Measurements from ENCODE around the gene CFAP53. TPM values are rescaled to one million over a fixed set of nuclear protein-coding genes. Genes with fewer than 3 reads are reported as not detected.

Gene CFAP53
- total RNA-seq, 2 donors from 2014 or later = 0.35 TPM; not detected in 1

- TF ChIP-seq CTCF (IDR thresholded peaks at IDR 0.05) = no peak
- Histone ChIP-seq H3K4me1 (ENCODE audit: control insufficient read depth in 1 of 2, low read depth in 2 of 2) (peaks cover 6 to 18% of the 10 kb centered on the region in 2 donors), H3K27me3 (replicated peaks; ENCODE audit: insufficient read depth) (no peaks in the 10 kb centered on the region), H3K9me3 (no peaks in the 10 kb centered on the region), H3K36me3 (no peaks in the 10 kb centered on the region), H3K27ac (no peak overlapping the region), H3K4me3 (no peak overlapping the region)
- ATAC-seq (ENCODE audit: insufficient number of reproducible peaks, low FRiP score, low read depth) (no peak), DNase-seq (ENCODE audit: low spot score) (no peak)
These were observed 75.4 kb downstream of the CFAP53 start for GRCh38 chr18:50190926-50191325.

GRCh38 chr18:50190236-50190635, 76.1 kb downstream of the CFAP53 start:
- H3K4me3 ChIP-seq = no peak overlapping the region
- TF ChIP-seq CTCF (IDR thresholded peaks at IDR 0.05) = no peak
- no peak for ATAC-seq (ENCODE audit: insufficient number of reproducible peaks, low FRiP score, low read depth)
- H3K9me3 ChIP-seq = no peaks in the 10 kb centered on the region
- no peaks in the 10 kb centered on the region for H3K27me3 ChIP-seq (replicated peaks; ENCODE audit: insufficient read depth)
- no peaks in the 10 kb centered on the region for H3K36me3 ChIP-seq
- DNase-seq (ENCODE audit: low spot score) = no peak
- no peak overlapping the region for H3K27ac ChIP-seq
- peaks cover 6 to 18% of the 10 kb centered on the region in 2 donors for H3K4me1 ChIP-seq (ENCODE audit: control insufficient read depth in 1 of 2, low read depth in 2 of 2)

GRCh38 chr18:50189160-50189559, 77.1 kb downstream of the CFAP53 start:
- no peaks in the 10 kb centered on the region for H3K27me3 ChIP-seq (replicated peaks; ENCODE audit: insufficient read depth)

GRCh38 chr18:50188652-50189051, 77.6 kb downstream of the CFAP53 start:
- no peak for ATAC-seq (ENCODE audit: insufficient number of reproducible peaks, low FRiP score, low read depth)
- Histone ChIP-seq H3K9me3 (no peaks in the 10 kb centered on the region), H3K27me3 (replicated peaks; ENCODE audit: insufficient read depth) (no peaks in the 10 kb centered on the region), H3K4me3 (no peak overlapping the region), H3K36me3 (no peaks in the 10 kb centered on the region), H3K4me1 (ENCODE audit: control insufficient read depth in 1 of 2, low read depth in 2 of 2) (peaks cover 6 to 12% of the 10 kb centered on the region in 2 donors), H3K27ac (no peak overlapping the region)
- DNase-seq (ENCODE audit: low spot score) = no peak
- TF ChIP-seq CTCF (IDR thresholded peaks at IDR 0.05) = no peak

More at GRCh38 chr18:50189160-50189559, 77.1 kb downstream of the CFAP53 start:
- no peak for ATAC-seq (ENCODE audit: insufficient number of reproducible peaks, low FRiP score, low read depth)
- Histone ChIP-seq H3K9me3 (no peaks in the 10 kb centered on the region), H3K27ac (no peak overlapping the region), H3K4me3 (no peak overlapping the region), H3K36me3 (no peaks in the 10 kb centered on the region), H3K4me1 (ENCODE audit: control insufficient read depth in 1 of 2, low read depth in 2 of 2) (peaks cover 6 to 17% of the 10 kb centered on the region in 2 donors)
- TF ChIP-seq CTCF (IDR thresholded peaks at IDR 0.05) = no peak
- no peak for DNase-seq (ENCODE audit: low spot score)

GRCh38 chr18:50187659-50188058, 78.6 kb downstream of the CFAP53 start:
- Histone ChIP-seq H3K4me1 (ENCODE audit: control insufficient read depth in 1 of 2, low read depth in 2 of 2) (peaks cover 0 to 2% of the 10 kb centered on the region in 2 donors), H3K4me3 (no peak overlapping the region), H3K27me3 (replicated peaks; ENCODE audit: insufficient read depth) (no peaks in the 10 kb centered on the region), H3K9me3 (no peaks in the 10 kb centered on the region), H3K27ac (no peak overlapping the region), H3K36me3 (no peaks in the 10 kb centered on the region)
- ATAC-seq (ENCODE audit: insufficient number of reproducible peaks, low FRiP score, low read depth) (no peak), DNase-seq (ENCODE audit: low spot score) (no peak)
- TF ChIP-seq CTCF (IDR thresholded peaks at IDR 0.05) = no peak

All from thoracic aorta (tissue), 2 donors.